H1 (cell line): ENCODE data around the gene PHOX2A.
A peak's percentile ranks its signal among the peaks of the same experiment; 100 is the strongest.

Experiments used
- CHD2 ChIP-seq: IDR thresholded peaks from 2 replicates; pipeline ENCODE4 v1.6.1; 2012; ENCODE audit warnings: low read length, improper control_type of control experiment
- CTCF ChIP-seq, 3 experiments: IDR thresholded peaks; 1 replicate in 2 of 3; 2 replicates in 1 of 3; pipeline versions ENCODE4 v1.5.1 to v1.6.1; 2011; ENCODE audit warnings: low read length in 3 of 3, mild to moderate bottlenecking in 3 of 3, inconsistent platforms in 2 of 3, low read depth in 1 of 3, moderate library complexity in 1 of 3; ENCODE audit not compliant: insufficient read depth in 1 of 3; ENCODE audit errors: control extremely low read depth in 1 of 3
- EP300 ChIP-seq, 2 experiments: IDR thresholded peaks; 1 replicate in 1 of 2; 2 replicates in 1 of 2; pipeline ENCODE4 v1.6.1; 2011 to 2012; ENCODE audit warnings: low read depth in 2 of 2, low read length in 2 of 2, mild to moderate bottlenecking in 2 of 2, borderline replicate concordance in 1 of 2, inconsistent platforms in 1 of 2, moderate library complexity in 1 of 2
- EZH2 ChIP-seq: fragments of 200-600 bp; sonication (generic); IDR thresholded peaks from 2 replicates; pipeline ENCODE4 v1.7.1; 2012; ENCODE audit warnings: low read depth, mild to moderate bottlenecking, moderate library complexity, low read length, inconsistent platforms; ENCODE audit not compliant: severe bottlenecking
- HDAC2 ChIP-seq, 2 experiments: fragments of 300-600 bp in 1 of 2; sonication (generic) in 1 of 2; IDR thresholded peaks; 2 replicates each; pipeline ENCODE4 v1.6.1; 2011 to 2012; ENCODE audit warnings: low read depth in 2 of 2, low read length in 2 of 2, mild to moderate bottlenecking in 2 of 2, moderate library complexity in 2 of 2, borderline replicate concordance in 1 of 2, inconsistent platforms in 1 of 2
- HDAC6 ChIP-seq: IDR thresholded peaks from one replicate; pipeline ENCODE4 v1.7.1; 2012; ENCODE audit warnings: low read depth, mild to moderate bottlenecking, inconsistent platforms, low read length, moderate library complexity
- KDM5A ChIP-seq: fragments of 200-600 bp; IDR thresholded peaks from 2 replicates; pipeline ENCODE4 v1.7.1; 2012; ENCODE audit warnings: mild to moderate bottlenecking, low read length, inconsistent platforms, mixed read lengths
- MAFK ChIP-seq: IDR thresholded peaks from 2 replicates; pipeline ENCODE4 v1.6.1; 2012; ENCODE audit warnings: low read depth, mild to moderate bottlenecking, improper control_type of control experiment, low read length
- NRF1 ChIP-seq: IDR thresholded peaks from 2 replicates; pipeline ENCODE4 v1.6.1; 2011; ENCODE audit warnings: mild to moderate bottlenecking, low read depth, low read length, improper control_type of control experiment
- POLR2A ChIP-seq, 2 experiments: IDR thresholded peaks; 1 replicate in 1 of 2; 2 replicates in 1 of 2; pipeline ENCODE4 v1.6.1; 2011; ENCODE audit warnings: low read depth in 2 of 2, low read length in 2 of 2, mild to moderate bottlenecking in 2 of 2; ENCODE audit errors: control extremely low read depth in 1 of 2
- POLR2AphosphoS5 ChIP-seq: IDR thresholded peaks from 2 replicates; pipeline ENCODE4 v1.6.1; 2011; ENCODE audit warnings: low read depth, low read length
- SP2 ChIP-seq: IDR thresholded peaks from 2 replicates; pipeline ENCODE4 v1.6.1; 2012; ENCODE audit warnings: mild to moderate bottlenecking, low read length, inconsistent platforms
- SP4 ChIP-seq: IDR thresholded peaks from 2 replicates; pipeline ENCODE4 v1.6.1; 2012; ENCODE audit warnings: low read length, inconsistent platforms
- TBP ChIP-seq: IDR thresholded peaks from 2 replicates; pipeline ENCODE4 v1.6.1; 2011; ENCODE audit warnings: low read depth, low read length, improper control_type of control experiment

GRCh38 chr11:72243173-72244059 is 560 bp downstream of the PHOX2A start:
- TF ChIP-seq EZH2 (peak; percentile 80), CTCF (IDR thresholded peaks at IDR 0.05; ENCODE audit: control extremely low read depth in 1 of 3, insufficient read depth in 1 of 3, low read depth in 1 of 3, low read length in 3 of 3) (no peak), NRF1 (no peak), MAFK (no peak), TBP (no peak), POLR2AphosphoS5 (no peak), HDAC6 (no peak), SP4 (no peak), HDAC2 (IDR thresholded peaks at IDR 0.05; ENCODE audit: borderline replicate concordance in 1 of 2, low read depth in 2 of 2, low read length in 2 of 2) (no peak), POLR2A (IDR thresholded peaks at IDR 0.05; ENCODE audit: control extremely low read depth in 1 of 2, low read depth in 2 of 2, low read length in 2 of 2) (no peak), CHD2 (no peak), KDM5A (no peak), SP2 (no peak), EP300 (IDR thresholded peaks at IDR 0.05; ENCODE audit: borderline replicate concordance in 1 of 2, low read depth in 2 of 2, low read length in 2 of 2) (no peak)
